ENCODE data around the gene RCBTB1.
A peak's percentile ranks its signal among the peaks of the same experiment; 100 is the strongest.
"Not testable (repeated sequence)": the region's sequence is repeated elsewhere in the genome, so short reads cannot be mapped to it uniquely, and the experiment has no call there.

Gene RCBTB1

GRCh38 chr13:49620170-49620621 is 34.8 kb upstream of the RCBTB1 start:
- H3K27ac ChIP-seq, result peak overlapping the region; percentile 46
- H3K4me1 ChIP-seq (ENCODE audit: control insufficient read depth in 1 of 2, insufficient read depth in 1 of 2, low read depth in 1 of 2, low read length in 1 of 2), result peaks cover 4 to 8% of the 10 kb centered on the region in 2 experiments
- H3K9me3 ChIP-seq, result no peaks in the 10 kb centered on the region
- no peaks in the 10 kb centered on the region for H3K36me3 ChIP-seq
- no peak for TF ChIP-seq CTCF (IDR thresholded peaks at IDR 0.05)
- peak overlapping the region; percentile 14 to 31 for H3K4me3 ChIP-seq (ENCODE audit: low read depth in 1 of 2, low read length in 1 of 2)
- H3K27me3 ChIP-seq, result no peaks in the 10 kb centered on the region

GRCh38 chr13:49616676-49617065 is 31.3 kb upstream of the RCBTB1 start:
- Histone ChIP-seq H3K27me3 (no peaks in the 10 kb centered on the region), H3K36me3 (no peaks in the 10 kb centered on the region), H3K9me3 (no peaks in the 10 kb centered on the region), H3K27ac (no peak overlapping the region), H3K4me1 (ENCODE audit: control insufficient read depth in 1 of 2, insufficient read depth in 1 of 2, low read depth in 1 of 2, low read length in 1 of 2) (peaks cover 4 to 8% of the 10 kb centered on the region in 2 experiments), H3K4me3 (ENCODE audit: low read depth in 1 of 2, low read length in 1 of 2) (no peak overlapping the region)
- TF ChIP-seq CTCF (IDR thresholded peaks at IDR 0.05), result no peak

- Histone ChIP-seq H3K27ac (no peak overlapping the region), H3K9me3 (no peaks in the 10 kb centered on the region), H3K4me1 (ENCODE audit: control insufficient read depth in 1 of 2, insufficient read depth in 1 of 2, low read depth in 1 of 2, low read length in 1 of 2) (peaks cover 4 to 8% of the 10 kb centered on the region in 2 experiments), H3K36me3 (no peaks in the 10 kb centered on the region), H3K4me3 (ENCODE audit: low read depth in 1 of 2, low read length in 1 of 2) (no peak overlapping the region), H3K27me3 (no peaks in the 10 kb centered on the region)
- no peak for TF ChIP-seq CTCF (IDR thresholded peaks at IDR 0.05)
These were observed 30.7 kb upstream of the RCBTB1 start for GRCh38 chr13:49615836-49616675.

GRCh38 chr13:49612042-49612441 is 26.7 kb upstream of the RCBTB1 start:
- not testable (repeated sequence) for H3K9me3 ChIP-seq; H3K27me3 ChIP-seq; H3K4me3 ChIP-seq (ENCODE audit: low read depth in 1 of 2, low read length in 1 of 2); H3K36me3 ChIP-seq; H3K27ac ChIP-seq
- H3K4me1 ChIP-seq (ENCODE audit: control insufficient read depth in 1 of 2, insufficient read depth in 1 of 2, low read depth in 1 of 2, low read length in 1 of 2), result peaks cover 19 to 21% of the 10 kb centered on the region in 2 experiments

- Histone ChIP-seq H3K9me3 (no peaks in the 10 kb centered on the region), H3K4me1 (ENCODE audit: control insufficient read depth in 1 of 2, insufficient read depth in 1 of 2, low read depth in 1 of 2, low read length in 1 of 2) (peaks cover 22 to 26% of the 10 kb centered on the region in 2 experiments), H3K36me3 (no peaks in the 10 kb centered on the region), H3K4me3 (ENCODE audit: low read depth in 1 of 2, low read length in 1 of 2) (no peak overlapping the region), H3K27me3 (no peaks in the 10 kb centered on the region), H3K27ac (no peak overlapping the region)
- no peak for TF ChIP-seq CTCF (IDR thresholded peaks at IDR 0.05)
These were observed 24.8 kb upstream of the RCBTB1 start for GRCh38 chr13:49610176-49610575.

GRCh38 chr13:49608651-49609331 is 23.4 kb upstream of the RCBTB1 start:
- H3K9me3 ChIP-seq, result no peaks in the 10 kb centered on the region
- H3K4me1 ChIP-seq (ENCODE audit: control insufficient read depth in 1 of 2, insufficient read depth in 1 of 2, low read depth in 1 of 2, low read length in 1 of 2), result peaks cover 22 to 26% of the 10 kb centered on the region in 2 experiments
- TF ChIP-seq CTCF (IDR thresholded peaks at IDR 0.05), result no peak
- H3K36me3 ChIP-seq, result no peaks in the 10 kb centered on the region
- H3K27ac ChIP-seq, result no peak overlapping the region
- H3K27me3 ChIP-seq, result no peaks in the 10 kb centered on the region
- no peak overlapping the region for H3K4me3 ChIP-seq (ENCODE audit: low read depth in 1 of 2, low read length in 1 of 2)
